Left lobe of liver (tissue), 2 donors: ENCODE measurements around the gene ELSPBP1. TPM values are rescaled to one million over a fixed set of nuclear protein-coding genes. Genes with fewer than 3 reads are reported as not detected.
"Not testable (repeated sequence)": the region's sequence is repeated elsewhere in the genome, so short reads cannot be mapped to it uniquely, and the experiment has no call there.

ENCODE experiments used
- ATAC-seq: fragments of 200-7000 bp; cut with Tn5 transposase; one replicate; pipeline ENCODE4 v1.9.1; 2020; ENCODE audit warnings: mild to moderate bottlenecking, moderate library complexity
- DNase-seq: peaks from one replicate; pipeline ENCODE4 v3.0.0-alpha.2; 2020; ENCODE audit warnings: low spot score
- total RNA-seq: library from RNA; stranded (reverse); gene quantifications from one replicate; pipeline ENCODE4 v1.2.1, GENCODE V29; 2021
- donor health status: DM: no; HTN: no; CAD: no; lungs with moderate emphysema.
- donor health status: DM: no; HTN: yes; CAD: no.

Gene ELSPBP1
- not detected for total RNA-seq

DNA sequence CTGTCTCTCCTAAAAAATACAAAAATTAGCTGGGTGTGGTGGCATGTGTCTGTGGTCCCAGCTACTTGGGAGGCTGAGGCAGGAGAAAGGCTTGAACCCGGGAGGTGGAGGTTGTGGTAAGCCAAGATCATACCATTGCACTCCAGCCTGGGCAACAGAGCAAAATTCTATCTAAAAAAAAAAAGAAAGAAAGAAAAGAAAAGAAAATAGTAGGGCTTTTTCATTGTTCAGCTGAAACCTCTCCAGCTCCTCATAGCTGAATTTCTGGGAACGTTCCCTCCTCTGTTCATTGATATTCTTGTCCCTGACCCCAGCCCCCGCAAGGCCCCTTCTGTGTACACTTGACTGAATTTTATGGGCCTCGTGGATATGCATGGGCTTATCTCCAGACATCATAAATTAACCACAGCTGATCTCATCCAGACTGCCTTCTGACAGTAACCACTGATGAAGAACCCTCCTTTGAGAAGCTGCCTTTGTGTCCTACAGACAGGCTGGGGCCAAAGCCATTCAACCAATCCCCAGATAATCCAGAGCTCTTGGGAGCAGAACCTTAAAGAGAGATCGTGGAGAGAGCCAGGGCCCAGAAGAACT, at the start of gene ELSPBP1:
Gene ELSPBP1, plus strand, starts transcription at position 424 of the 594 bp plus-strand sequence. CDS start 14,036 bp downstream, outside the sequence.
- ATAC-seq (no peak), DNase-seq (no peak)

DNA sequence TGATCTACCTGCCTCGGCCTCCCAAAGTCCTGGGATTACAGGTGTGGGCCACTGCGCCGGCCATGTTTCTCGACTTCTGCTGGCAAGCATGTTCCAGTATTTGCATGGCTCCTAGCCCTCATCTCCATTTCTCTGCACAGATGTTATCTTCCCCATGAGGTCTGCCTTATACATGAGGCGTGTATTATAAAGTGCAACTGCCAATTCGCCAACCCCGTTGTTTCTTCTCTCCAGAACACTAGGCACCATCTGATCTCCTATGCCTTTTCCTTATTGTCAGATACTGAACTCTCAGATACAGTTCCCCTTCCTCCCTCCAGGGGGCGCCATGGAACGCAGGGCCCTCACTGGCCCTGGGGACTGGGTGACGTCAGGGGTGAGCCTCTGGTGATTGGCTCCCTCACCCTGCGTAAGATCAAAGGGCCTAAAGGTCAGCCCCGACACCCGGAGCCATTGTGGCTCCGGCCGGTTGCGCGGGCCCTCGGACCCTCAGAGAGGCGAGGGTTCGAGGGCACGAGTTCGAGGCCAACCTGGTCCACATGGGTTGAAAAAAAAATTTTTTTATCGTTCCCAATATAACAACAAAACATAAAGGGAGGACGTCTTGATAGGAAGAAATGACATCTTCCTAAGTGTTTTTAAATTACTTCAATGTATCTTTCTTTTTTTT, 44.4 kb upstream of the ELSPBP1 start:
- DNase-seq, result peak; percentile 53
- ATAC-seq, result not testable (repeated sequence)

- not testable (repeated sequence) for ATAC-seq, DNase-seq
Observed at GRCh38 chr19:47952132-47952531, 42.3 kb upstream of the ELSPBP1 start.

GRCh38 chr19:47955936-47956335, 38.5 kb upstream of the ELSPBP1 start:
- not testable (repeated sequence) for DNase-seq, ATAC-seq

DNA sequence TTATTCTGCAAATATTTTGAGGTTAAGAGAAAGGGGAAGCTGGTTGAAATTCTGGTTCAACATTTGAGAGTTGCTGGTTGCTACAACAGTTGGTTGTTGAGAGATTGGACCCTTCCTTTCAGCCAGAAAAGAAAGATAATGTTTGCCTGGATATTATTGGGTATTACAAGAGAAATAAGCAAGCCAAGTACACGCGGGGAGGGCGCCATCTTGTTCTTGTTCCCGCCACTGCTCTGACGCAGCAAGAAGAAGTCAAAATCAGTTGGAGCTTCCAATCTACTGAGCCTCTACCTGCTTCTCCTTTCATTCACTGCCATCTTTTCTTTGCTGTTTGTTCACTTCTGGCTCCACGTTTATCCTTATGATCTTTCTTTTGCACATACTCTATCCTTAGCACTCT, 20.9 kb upstream of the ELSPBP1 start:
- DNase-seq, result no peak
- ATAC-seq, result no peak

DNA sequence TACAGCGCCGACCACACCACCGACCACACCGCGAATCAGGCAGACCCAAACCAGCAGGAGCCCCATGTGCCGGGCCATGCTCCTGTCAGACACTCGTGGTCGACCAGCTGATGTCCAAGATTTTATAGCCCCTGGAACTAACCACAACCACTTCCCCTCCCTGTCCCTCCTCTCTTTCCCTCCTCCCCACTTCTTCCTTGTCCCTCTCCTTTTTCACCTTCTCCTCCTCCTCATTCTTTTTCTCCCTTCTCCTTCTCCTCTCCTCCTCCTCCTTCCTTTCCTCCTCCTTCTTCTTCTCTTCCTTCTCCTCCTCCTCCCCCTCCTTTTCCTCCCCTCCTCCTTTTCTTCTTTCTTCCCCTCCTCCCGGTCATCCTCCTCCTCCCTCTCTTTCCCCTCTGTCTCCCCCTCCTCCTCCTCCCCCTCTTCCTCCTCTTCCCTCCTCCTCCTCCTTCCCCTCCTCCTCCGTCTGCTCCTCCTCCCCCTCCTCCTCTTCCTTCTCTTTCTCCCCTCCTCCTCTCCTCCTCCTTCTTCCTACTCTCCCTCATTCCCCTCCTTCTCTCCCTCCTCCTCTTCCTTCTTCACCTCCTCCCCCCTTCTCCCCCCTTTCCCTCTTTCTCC, 3.1 kb upstream of the ELSPBP1 start:
- DNase-seq (no peak), ATAC-seq (no peak)

- no peak for DNase-seq
Observed at GRCh38 chr19:47992070-47992469, 2.4 kb upstream of the ELSPBP1 start, which contains the start of gene BSPH1. Gene BSPH1 (minus strand): TSS chr19:47992170. CDS start chr19:47992081, 89 bp downstream.

DNA sequence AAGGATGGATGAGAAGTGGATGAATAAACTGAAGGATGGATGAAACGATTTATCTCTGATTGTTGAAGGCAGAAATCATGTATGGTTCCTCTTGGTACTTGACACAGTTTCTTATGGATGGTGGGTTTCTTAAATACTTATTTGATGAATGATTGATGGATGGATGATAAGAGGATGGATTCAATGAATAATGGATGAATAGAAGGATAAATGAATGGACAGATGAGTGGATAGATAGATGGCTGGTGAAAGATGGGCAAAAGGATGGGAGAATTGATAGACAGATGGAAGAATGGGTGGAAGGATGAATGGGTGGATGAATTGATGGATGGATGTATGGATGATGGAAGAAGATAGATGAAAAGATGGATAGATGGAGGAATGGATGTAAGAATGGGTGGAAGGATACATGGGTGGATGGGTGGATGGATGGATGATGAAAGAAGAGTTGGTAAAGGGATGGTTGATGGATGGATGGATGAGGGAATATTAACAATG, 1.8 kb downstream of the ELSPBP1 start:
- no peak for DNase-seq
- ATAC-seq, result no peak

More at GRCh38 chr19:47992070-47992469, 2.4 kb upstream of the ELSPBP1 start, which contains the start of gene BSPH1:
- ATAC-seq, result no peak

DNA sequence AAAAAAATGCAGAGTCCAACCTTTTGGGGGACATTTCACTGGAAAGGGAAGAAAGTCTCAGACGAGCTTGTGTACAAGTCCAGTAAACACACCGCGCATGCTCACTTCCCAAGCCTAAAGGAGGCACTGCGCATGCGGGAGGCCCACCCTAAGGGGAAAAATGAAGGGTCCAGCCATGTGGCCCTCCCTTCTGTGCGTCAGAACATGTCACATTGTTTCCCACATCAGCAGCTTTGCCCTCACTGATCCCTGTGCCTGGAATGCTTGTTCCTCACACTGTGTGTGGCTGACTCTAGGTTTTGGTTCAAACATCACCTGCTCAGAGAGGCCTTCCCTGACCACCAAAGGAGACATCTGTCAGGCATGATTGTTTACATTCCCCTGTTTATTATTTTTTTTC, 4.4 kb downstream of the ELSPBP1 start:
- DNase-seq (no peak), ATAC-seq (no peak)

DNA sequence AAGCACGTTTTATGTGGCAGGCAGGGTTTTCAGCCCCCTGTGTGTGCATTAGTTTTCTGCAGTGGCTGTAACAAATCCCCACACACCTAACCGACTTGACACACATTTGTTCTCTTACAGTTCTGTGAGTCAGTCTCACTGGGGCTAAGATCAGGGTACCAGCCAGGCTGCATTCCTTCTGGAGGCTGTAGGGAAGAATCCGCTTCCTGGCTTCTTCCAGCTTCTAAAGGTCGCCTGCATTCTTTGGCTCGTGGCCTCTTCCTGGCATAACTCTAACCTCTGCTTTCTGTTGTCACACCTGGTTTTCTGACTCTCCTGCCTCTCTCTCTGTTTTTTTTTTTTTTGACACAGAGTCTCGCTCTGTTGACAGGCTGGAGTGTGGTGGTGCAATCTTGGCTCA, 6.4 kb downstream of the ELSPBP1 start:
- no peak for DNase-seq
- no peak for ATAC-seq

- DNase-seq, result no peak
- ATAC-seq, result no peak
Observed at GRCh38 chr19:48004236-48004635, 9.8 kb downstream of the ELSPBP1 start.

DNA sequence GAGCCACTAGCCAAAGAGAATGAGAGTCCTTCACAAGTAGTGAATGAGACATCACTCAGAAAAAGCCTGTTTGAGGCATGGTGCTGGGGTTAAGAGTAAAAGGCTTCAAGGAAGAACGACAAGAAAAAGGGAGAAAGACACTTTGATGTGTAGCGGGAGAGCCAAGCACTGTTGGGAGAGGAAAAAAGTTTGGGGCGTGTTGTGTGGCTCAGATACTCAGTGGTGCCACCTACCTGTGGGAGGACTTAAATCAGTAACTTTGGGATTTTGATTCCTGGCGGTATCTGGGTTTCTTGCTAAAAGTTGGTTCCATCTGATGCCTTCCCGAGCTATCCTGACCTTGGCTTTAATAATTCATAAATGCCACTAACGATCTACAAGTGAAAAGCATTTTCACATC, 12.3 kb downstream of the ELSPBP1 start:
- DNase-seq (no peak), ATAC-seq (no peak)

GRCh38 chr19:48010932-48011758, 16.7 kb downstream of the ELSPBP1 start:
- no peak for ATAC-seq

GRCh38 chr19:48020686-48021085, 26.3 kb downstream of the ELSPBP1 start:
- no peak for DNase-seq
- no peak for ATAC-seq

More at GRCh38 chr19:48010932-48011758, 16.7 kb downstream of the ELSPBP1 start:
- DNase-seq, result no peak

- no peak for ATAC-seq
- no peak for DNase-seq
Observed at GRCh38 chr19:48023011-48023410, 28.6 kb downstream of the ELSPBP1 start.

- no peak for DNase-seq
- ATAC-seq, result no peak
Observed at GRCh38 chr19:48023518-48023917, 29.1 kb downstream of the ELSPBP1 start.

DNA sequence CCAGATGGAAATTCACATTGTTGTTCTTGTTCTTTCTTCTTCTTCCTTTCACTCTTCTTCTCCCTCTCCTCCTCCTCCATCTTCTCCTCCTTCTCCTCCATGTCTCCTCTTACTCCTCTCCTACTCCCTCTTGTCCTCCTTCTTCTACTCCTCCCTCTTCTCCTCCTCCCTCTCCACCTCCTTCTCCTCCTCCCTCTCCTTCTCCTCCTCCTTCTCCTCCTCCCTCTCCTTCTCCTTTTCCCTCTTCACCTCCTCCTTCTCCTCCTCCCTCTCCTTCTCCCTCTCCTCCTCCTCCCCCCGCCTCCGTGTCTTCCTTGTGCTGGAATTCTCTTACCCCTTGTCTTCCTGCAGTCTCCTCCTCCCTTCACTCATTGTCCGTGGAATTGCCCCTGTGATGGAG, 31.0 kb downstream of the ELSPBP1 start:
- ATAC-seq (no peak), DNase-seq (no peak)

- DNase-seq (no peak), ATAC-seq (no peak)
Observed at GRCh38 chr19:48029431-48029830, 35.0 kb downstream of the ELSPBP1 start.

GRCh38 chr19:48030073-48030472, 35.6 kb downstream of the ELSPBP1 start:
- DNase-seq (no peak), ATAC-seq (no peak)

GRCh38 chr19:48033604-48034003, 39.2 kb downstream of the ELSPBP1 start:
- ATAC-seq (no peak), DNase-seq (no peak)

GRCh38 chr19:48036765-48037164, 42.3 kb downstream of the ELSPBP1 start:
- DNase-seq (no peak), ATAC-seq (no peak)
